LoVo (cell line): ENCODE data around the gene DUS3L.

Source experiments
- DNase-seq: peaks from one replicate; pipeline ENCODE4 v3.0.0-alpha.2; 2016; ENCODE audit warnings: low spot score

The DUS3L gene

GRCh38 chr19:5821521-5822180 is 30.7 kb upstream of the DUS3L start:
- DNase-seq = no peak

DNA sequence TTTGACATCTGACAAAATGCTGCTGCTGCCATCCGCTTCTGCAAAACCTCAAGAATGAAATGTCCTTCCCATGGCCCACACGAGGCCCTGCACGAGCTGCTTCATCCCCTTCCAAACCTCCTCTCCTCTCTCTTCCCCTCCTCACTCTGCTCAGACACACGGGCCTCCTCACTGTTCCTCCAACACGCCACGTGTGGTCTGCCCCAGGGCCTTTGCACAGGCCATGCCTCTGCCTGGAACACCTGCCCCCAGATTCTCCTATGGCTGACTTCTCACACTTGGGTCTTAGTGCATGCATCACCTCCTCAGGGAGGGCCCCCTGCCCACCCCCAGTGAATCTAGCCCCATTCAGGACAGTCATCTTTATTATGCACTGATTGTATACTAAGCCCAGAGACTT is 29.8 kb upstream of the DUS3L start:
- DNase-seq = no peak

GRCh38 chr19:5818594-5818993 is 27.6 kb upstream of the DUS3L start:
- no peak for DNase-seq

DNA sequence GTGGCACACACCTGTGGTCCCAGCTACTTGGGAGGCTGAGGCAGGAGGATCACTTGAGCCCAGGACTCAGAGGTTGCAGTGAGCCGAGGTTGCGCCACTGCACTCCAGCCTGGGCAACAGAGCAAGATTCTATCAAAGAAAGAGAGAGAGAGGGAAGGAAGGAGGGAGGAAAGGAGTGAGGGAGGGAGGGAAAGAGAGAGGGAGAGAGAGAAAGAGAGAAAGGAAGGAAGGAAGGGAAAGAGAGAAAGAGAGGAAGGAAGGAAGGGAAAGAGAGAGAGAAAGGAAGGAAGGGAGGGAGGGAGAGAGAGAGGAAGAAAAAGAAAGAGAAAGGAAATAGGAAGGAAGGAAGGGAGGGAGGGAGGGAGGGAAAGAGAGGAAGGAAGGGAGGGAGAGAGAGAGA is 26.3 kb upstream of the DUS3L start:
- DNase-seq = no peak

DNA sequence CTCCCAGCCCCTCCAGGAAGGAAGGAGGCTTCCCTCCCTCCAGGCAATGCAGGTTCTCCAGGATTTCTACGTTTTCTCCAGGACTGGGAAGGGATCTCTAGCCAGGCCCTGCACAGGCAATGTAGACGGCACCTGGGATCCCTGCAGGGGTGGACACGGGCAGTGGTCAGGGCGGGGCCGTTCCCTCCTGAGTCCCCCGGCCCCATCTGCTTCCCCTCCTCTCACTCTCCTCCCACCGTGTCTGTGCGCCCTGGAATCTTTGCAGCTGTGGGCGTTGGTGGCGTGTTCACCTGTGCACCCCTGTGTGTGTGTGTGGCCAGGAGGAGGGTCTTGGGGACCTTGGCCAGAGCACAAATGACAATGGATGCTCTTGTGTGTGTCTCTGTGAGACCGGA is 23.9 kb upstream of the DUS3L start:
- no peak for DNase-seq

DNA sequence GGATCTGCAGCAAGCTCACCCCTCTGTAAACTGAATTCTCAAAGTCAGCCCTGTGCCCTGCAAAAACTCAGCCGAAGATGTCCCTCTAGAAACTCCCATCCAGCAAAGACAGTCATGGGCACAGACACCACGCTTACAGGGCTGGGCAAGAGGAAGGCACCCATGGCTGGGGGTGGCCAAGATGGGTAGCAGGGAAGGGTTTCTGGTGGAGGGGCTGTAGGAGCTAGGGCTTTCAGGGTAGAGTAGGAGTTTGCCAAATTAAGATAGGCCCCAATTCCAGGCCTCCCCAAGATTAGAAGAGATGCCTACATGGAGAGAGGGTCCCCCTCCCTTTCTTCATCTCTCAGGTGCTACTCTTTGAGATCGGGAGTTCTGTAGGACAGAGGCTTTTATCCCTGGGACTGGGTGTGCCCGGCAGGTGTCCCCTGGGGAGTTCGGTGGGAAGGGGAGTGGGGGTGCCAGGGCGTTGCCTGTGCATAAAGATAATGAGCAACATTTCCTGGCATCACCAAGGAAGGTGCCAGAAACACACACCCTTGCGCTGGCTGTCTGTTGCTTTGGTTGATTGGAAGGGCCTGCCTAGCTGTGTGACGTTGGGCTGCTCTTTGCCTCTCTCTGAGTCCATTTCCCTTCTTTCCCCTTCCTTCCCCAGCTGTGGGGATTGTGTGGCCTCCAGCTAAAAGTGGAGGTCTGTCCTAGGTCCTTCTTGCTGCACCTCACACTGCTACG is 23.3 kb upstream of the DUS3L start:
- no peak for DNase-seq

- DNase-seq = no peak
These were observed 20.2 kb upstream of the DUS3L start for GRCh38 chr19:5811117-5811516.

DNA sequence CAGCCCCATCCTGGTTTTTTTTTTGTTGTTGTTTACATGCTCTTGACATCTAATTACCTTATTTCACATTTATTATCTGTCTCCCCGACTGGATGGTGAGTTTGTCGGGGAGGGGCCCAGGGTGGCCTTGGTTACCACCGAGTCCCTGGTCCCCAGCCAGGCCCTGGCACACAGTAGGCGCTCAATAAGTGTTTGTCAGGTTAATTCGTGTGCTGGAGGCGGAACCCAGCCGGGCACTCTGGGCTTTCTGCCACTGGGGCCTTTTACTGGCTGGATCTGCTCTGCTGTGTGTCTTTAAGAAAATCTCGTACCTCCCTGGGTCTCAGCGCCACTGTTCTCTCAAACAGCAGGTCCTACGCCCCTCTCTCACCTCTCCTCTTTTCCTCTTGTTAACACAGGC is 18.5 kb upstream of the DUS3L start:
- no peak for DNase-seq

DNA sequence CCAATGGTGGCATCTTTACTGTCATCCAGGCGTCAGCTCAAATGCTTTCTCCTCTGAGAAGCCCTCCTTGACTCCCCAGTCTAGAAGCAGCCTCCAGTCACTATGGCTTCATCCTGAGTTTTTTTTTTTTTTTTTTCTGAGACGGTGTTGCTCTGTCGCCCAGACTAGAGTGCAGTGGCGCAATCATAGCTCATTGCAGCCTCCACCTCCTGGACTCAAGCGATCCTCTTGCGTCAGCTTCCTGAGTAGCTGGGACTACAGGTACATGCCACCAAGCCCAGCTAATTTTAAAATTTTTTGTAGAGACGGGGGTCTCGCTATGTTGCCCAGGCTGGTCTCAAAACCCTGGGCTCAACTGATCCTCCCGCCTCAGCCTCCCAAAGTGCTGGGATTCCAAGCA is 18.1 kb upstream of the DUS3L start:
- no peak for DNase-seq

- DNase-seq = no peak
These were observed 17.3 kb upstream of the DUS3L start for GRCh38 chr19:5808120-5808816.

DNA sequence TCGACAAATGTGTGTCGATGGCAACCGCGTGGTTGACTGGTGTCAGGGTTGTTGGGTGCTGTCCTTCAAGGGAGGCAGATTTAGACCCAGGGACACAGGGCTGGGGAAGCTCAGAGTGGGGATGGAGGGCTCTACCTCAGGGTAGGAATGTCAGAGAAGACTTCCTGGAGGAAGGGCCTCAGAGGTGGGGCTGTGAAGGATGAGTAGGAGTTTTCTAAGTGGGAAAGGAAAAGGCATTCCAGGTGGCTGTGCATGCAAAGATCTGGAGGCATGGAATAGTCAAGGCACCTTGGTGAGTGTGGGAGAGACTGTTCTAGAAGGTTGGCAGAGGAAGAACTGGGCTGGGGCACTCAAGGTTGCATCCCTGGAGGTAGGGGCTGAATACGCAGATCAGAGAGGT is 15.9 kb upstream of the DUS3L start:
- DNase-seq = no peak

DNA sequence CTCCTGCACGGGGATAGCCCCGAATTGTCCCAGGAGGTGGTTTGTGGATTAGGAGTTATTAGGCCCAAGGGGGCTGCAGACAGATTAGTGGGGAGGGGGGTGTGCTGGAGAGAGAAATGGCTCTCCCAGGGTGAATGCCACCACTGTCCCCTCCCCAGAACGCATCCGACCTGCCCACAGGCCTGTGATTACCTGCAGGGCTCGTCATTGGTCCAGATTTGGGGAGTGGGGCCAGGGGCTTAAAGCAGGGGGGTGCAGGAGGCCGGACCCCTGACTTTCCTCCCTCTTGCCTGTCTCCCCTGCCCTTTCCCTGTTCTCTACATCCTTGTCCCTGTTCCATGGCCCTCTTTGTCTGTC is 15.1 kb upstream of the DUS3L start:
- no peak for DNase-seq

GRCh38 chr19:5805462-5806132 is 14.6 kb upstream of the DUS3L start:
- peak; percentile 51 for DNase-seq

DNA sequence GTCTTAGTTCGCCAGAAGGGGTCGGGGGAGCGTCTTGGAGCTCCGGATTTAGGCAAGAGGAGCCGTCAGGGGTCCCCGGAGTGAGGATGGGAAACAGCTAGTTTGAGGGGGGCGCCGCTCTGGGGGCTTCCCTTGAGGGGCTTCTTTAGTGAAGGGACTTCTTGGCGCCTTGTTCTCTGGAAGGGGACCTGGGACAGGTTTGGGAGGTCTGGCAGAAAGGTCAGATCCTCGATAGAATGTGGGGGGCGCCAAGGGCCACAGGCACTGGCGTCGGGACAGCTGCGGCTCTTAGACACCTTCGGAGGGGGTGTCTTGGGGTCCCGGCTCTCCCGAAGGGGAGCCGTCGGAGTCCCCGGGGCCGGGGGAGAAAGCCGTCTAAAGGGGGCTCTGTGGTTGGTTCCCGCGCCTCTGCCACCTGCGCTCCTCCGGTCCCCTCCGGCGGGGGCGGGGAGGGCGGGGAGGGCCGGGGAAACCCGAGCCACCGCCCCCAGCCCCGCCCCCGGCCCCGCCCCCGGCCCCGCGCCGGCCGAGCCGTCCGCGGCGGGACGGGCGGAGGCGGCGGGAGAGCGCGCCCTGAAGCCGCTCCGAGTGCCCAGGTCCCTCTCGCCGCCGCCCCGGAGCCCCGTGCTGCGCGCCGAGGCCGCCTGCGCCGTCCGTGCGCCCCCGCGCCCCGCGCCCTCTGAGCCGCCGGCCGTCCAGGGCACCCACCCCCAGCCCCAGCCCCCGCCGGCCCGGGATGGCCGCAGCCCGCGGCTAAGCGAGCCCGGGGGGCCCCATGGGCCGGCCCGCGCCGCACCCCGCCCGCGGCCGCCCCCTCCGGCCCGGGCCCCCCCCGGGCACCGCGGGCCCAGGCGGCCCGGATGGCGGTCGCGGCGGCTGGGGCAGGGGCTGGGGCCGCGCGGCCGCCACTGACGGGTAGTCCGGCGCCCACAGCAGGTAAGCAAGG is 13.8 kb upstream of the DUS3L start, which contains the start of gene NRTN:
TSS of gene NRTN (plus strand) at position 552 of the 946 bp plus-strand sequence. CDS start 19,099 bp downstream, outside the sequence.
- DNase-seq = peak; percentile 43

DNA sequence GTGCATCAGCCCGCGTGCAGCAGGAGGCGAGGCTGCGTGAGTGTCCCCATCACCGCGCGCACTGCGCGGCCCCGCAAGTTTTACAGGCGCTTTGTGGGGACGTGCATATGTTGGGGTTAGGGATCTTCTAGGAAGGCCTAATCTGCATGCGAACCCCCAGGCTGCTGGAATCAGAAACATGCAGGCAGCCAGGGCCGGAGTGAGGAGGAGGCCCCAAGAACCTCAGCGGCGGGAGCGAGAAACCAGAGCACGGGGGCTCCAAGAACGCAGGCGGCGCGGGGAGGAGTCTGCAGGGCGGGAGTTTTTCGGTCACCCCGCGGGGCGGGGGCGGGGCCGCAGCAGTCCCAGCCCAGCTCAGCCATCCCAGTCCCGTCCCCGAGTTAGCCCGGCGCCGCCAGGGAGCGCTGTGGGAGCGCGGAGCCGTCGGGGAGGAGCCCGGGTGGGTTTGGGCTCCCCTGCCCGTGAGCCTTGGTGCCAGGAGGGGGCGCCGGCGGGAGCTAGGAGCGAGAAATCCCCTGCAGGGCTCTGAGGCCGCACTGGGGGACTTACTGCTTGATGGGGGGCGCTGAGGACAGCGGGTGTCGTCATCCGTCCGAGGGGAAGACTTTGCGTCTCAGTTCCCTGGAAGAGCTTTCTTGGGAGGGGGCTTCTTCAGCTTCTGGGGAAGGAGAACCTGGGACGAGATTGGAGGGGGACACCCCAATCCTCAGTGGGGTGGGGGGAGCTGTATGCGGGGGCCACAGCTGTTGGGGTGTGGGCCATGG is 13.0 kb upstream of the DUS3L start:
- peak; percentile 90 for DNase-seq

DNA sequence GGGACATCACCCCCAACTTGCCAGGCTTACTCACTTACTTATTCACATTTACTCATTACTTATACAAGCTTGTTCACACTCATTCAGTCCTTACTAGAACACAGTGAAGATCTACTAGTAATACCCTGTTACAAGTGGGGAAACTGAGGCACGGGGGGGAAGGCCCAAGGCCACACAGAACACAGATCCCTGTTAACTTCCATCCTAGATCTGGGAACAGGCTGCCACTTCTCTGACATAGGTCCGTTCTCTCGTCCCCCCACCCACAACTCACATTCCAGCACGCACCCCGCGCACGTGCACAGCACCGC is 12.4 kb upstream of the DUS3L start:
- no peak for DNase-seq

- no peak for DNase-seq
These were observed 11.0 kb upstream of the DUS3L start for GRCh38 chr19:5801796-5802619.

DNA sequence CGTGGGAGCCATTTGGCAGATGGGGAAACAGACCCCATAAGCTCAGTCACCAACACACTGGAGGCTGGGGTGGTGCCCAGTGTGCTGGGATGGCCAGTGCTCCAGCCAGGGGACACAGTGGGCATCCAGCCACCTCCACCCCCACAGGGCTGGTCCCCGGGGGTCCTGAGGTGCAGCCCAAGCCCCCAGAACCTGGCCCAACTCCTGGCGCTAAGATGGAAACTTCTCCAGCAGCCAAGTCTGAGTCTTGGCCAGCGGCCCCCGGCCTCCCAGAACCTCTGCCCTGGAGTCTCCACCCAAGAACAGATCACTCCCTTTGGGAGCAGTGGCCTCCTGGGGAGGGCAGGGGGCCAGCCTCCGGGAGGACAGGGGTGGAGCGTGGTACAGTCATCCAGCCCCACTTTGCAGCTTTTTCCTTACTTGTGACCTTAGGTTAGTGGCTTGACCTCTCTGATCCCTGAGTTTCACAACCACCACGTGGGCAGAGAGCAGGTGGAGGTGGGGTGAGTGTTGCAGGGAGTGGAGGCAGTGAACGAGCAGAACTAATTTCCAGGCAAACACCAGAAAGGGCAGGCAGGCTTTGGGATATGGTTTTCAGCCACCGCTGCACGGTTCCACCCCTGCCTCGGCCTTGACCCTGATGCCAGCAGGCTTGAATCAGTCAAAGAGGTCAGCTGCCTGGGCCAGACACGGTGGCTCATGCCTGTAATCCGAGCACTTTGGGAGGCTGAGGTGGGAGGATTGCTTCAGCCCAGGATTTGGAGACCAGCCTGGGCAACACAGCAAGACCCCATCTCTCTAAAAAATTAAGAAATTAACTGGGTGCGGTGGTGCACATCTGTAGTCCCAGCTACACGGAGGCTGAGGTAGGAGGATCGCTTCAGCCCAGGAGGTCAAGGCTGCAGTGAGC is 9.7 kb upstream of the DUS3L start:
- no peak for DNase-seq
